GM23338 (cell line): ENCODE results near the gene DCDC1. TPM values are rescaled to one million over a fixed set of nuclear protein-coding genes. Genes with fewer than 3 reads are reported as not detected.

Experiments
- ATAC-seq: fragments of 200-7000 bp; cut with Tn5 transposase; 3 replicates; pipeline ENCODE4 v1.9.1; 2020
- DNase-seq: peaks from one replicate; pipeline ENCODE4 v3.0.0-alpha.2; 2015; ENCODE audit warnings: low spot score
- H2AFZ ChIP-seq: fragments of 200-600 bp; sonication (generic); 2 replicates; pipeline ENCODE4 v1.8.0; 2016; ENCODE audit warnings: antibody characterized with exemption, mild to moderate bottlenecking, moderate library complexity
- H3F3A ChIP-seq: fragments of 200-600 bp; sonication (generic); replicated peaks from 2 replicates; pipeline ENCODE4 v1.8.0; 2017; ENCODE audit warnings: antibody characterized with exemption, mixed run types, low read depth
- H3K27ac ChIP-seq: fragments of 200-600 bp; sonication (generic); 2 replicates; pipeline ENCODE4 v1.6.1; 2016; ENCODE audit warnings: low read depth
- H3K27me3 ChIP-seq: fragments of 200-600 bp; sonication (generic); 2 replicates; pipeline ENCODE4 v1.8.0; 2016; ENCODE audit warnings: mild to moderate bottlenecking, mixed run types, moderate library complexity; ENCODE audit not compliant: insufficient read depth
- H3K36me3 ChIP-seq: fragments of 200-600 bp; sonication (generic); 2 replicates; pipeline ENCODE4 v1.8.0; 2016; ENCODE audit warnings: mild to moderate bottlenecking; ENCODE audit not compliant: insufficient read depth
- H3K4me1 ChIP-seq: fragments of 200-600 bp; sonication (generic); 2 replicates; pipeline ENCODE4 v1.8.0; 2016; ENCODE audit warnings: mild to moderate bottlenecking, moderate library complexity; ENCODE audit not compliant: insufficient read depth
- H3K4me2 ChIP-seq: fragments of 200-600 bp; sonication (generic); 2 replicates; pipeline ENCODE4 v1.7.1; 2017; ENCODE audit warnings: mixed run types
- H3K4me3 ChIP-seq: fragments of 200-600 bp; sonication (generic); 2 replicates; pipeline ENCODE4 v1.6.1; 2016; ENCODE audit warnings: mixed run types
- H3K79me2 ChIP-seq: fragments of 200-600 bp; sonication (generic); replicated peaks from 2 replicates; pipeline ENCODE4 v1.8.0; 2017; ENCODE audit warnings: mild to moderate bottlenecking; ENCODE audit not compliant: insufficient read depth
- H3K9me2 ChIP-seq: fragments of 200-600 bp; sonication (generic); 2 replicates; pipeline ENCODE4 v1.8.0; 2017; ENCODE audit not compliant: insufficient read depth
- H4K20me1 ChIP-seq: fragments of 200-600 bp; sonication (generic); replicated peaks from 2 replicates; pipeline ENCODE4 v1.8.0; 2017; ENCODE audit warnings: mild to moderate bottlenecking; ENCODE audit not compliant: insufficient read depth
- H3K27ac Mint-ChIP-seq: 2 replicates; pipeline ENCODE4 v1.8.0; 2020; ENCODE audit warnings: inconsistent platforms, mild to moderate bottlenecking, moderate library complexity, mixed read lengths
- H3K27me3 Mint-ChIP-seq: 3 replicates; pipeline ENCODE4 v1.8.0; 2022; ENCODE audit warnings: low read depth, mild to moderate bottlenecking, moderate library complexity, mixed read lengths, inconsistent platforms; ENCODE audit not compliant: insufficient read depth, poor library complexity
- H3K36me3 Mint-ChIP-seq: 3 replicates; pipeline ENCODE4 v1.8.0; 2021; ENCODE audit warnings: low read depth, mild to moderate bottlenecking, inconsistent platforms, moderate library complexity, mixed read lengths
- H3K4me1 Mint-ChIP-seq: 3 replicates; pipeline ENCODE4 v1.8.0; 2020; ENCODE audit warnings: mild to moderate bottlenecking, inconsistent platforms, mixed read lengths
- H3K4me3 Mint-ChIP-seq: 3 replicates; pipeline ENCODE4 v1.8.0; 2021; ENCODE audit warnings: moderate library complexity, mild to moderate bottlenecking, inconsistent platforms, mixed read lengths
- H3K9me3 Mint-ChIP-seq: 3 replicates; pipeline ENCODE4 v1.8.0; 2020; ENCODE audit warnings: moderate library complexity, mild to moderate bottlenecking, inconsistent platforms, mixed read lengths
- CREB1 ChIP-seq: fragments of 250-450 bp; sonication (Bioruptor Pico); IDR thresholded peaks from 2 replicates; pipeline ENCODE4 v1.5.0; 2020; ENCODE audit warnings: low read depth, mild to moderate bottlenecking, moderate library complexity
- ETS1 ChIP-seq: IDR thresholded peaks from 2 replicates; pipeline ENCODE4 v1.6.1; 2016; ENCODE audit warnings: antibody characterized with exemption
- EZH2 ChIP-seq: fragments of 200-600 bp; sonication (generic); IDR thresholded peaks from one replicate; pipeline ENCODE4 v1.8.0; 2017; ENCODE audit warnings: antibody characterized with exemption, mild to moderate bottlenecking, low read depth; ENCODE audit not compliant: unreplicated experiment
- NANOG ChIP-seq: IDR thresholded peaks from 2 replicates; pipeline ENCODE4 v1.6.1; 2016; ENCODE audit warnings: antibody characterized with exemption, borderline replicate concordance
- REST ChIP-seq: IDR thresholded peaks from one replicate; pipeline ENCODE4 v1.6.1; 2018; ENCODE audit warnings: antibody characterized with exemption; ENCODE audit not compliant: unreplicated experiment
- ZNF462 ChIP-seq: fragments of 250-450 bp; sonication (Bioruptor Pico); IDR thresholded peaks from 2 replicates; pipeline ENCODE4 v1.5.0; 2020; ENCODE audit warnings: mild to moderate bottlenecking, moderate library complexity
- polyA plus RNA-seq: library from polyadenylated mRNA; unstranded; fragments of >200 nt; fragmentation: Nextera tagmentation; extraction: Ambion mirVana; gene quantifications from 2 replicates; pipeline ENCODE4 v1.2.1, GENCODE V29; 2016
- total RNA-seq: library from RNA; depleted of rRNA; stranded (reverse); fragments of >200 nt; shearing (Covaris generic); gene quantifications from 2 replicates; pipeline ENCODE4 v1.2.3, GENCODE V29; 2014

The DCDC1 gene
- total and polyA plus RNA-seq, 2 experiments from 2014 or later: 0.56 to 0.58 TPM

GRCh38 chr11:30991802-30992512, 377.6 kb downstream of the DCDC1 start:
- no peaks in the 10 kb centered on the region for H3K9me3 Mint-ChIP-seq
- TF ChIP-seq REST (no peak), ETS1 (no peak), EZH2 (no peak), NANOG (no peak), CREB1 (CRISPR knock-in tag) (no peak), ZNF462 (CRISPR knock-in tag) (no peak)
- no peaks in the 10 kb centered on the region for H3K27me3 Mint-ChIP-seq
- DNase-seq (no peak), ATAC-seq (peak; percentile 34)
- H3F3A ChIP-seq: no peaks in the 10 kb centered on the region
- H3K4me3 Mint-ChIP-seq: no peak overlapping the region
- H3K27me3 ChIP-seq: no peaks in the 10 kb centered on the region
- no peaks in the 10 kb centered on the region for H3K4me1 ChIP-seq
- H3K36me3 ChIP-seq: no peaks in the 10 kb centered on the region
- no peak overlapping the region for H3K4me3 ChIP-seq
- H3K36me3 Mint-ChIP-seq: no peaks in the 10 kb centered on the region
- no peak overlapping the region for H3K27ac ChIP-seq
- H3K9me2 ChIP-seq: no peaks in the 10 kb centered on the region
- no peaks in the 10 kb centered on the region for H3K4me1 Mint-ChIP-seq
- no peak overlapping the region for H3K4me2 ChIP-seq
- peak overlapping the region; percentile 44; the same call in 1 of the 2 replicates for H2AFZ ChIP-seq
- H4K20me1 ChIP-seq: no peaks in the 10 kb centered on the region
- peak overlapping the region; percentile 74; the same call in 1 of the 2 replicates for H3K27ac Mint-ChIP-seq
- H3K79me2 ChIP-seq: no peaks in the 10 kb centered on the region
